Measurements from ENCODE around the gene BMPR1B.

- TF ChIP-seq REST (IDR thresholded peaks at IDR 0.05; ENCODE audit: insufficient read depth in 1 of 2, low read depth in 2 of 2, low read length in 2 of 2) (no peak), POLR2AphosphoS5 (IDR thresholded peaks at IDR 0.05; ENCODE audit: low read depth, low read length) (no peak), SIN3A (IDR thresholded peaks at IDR 0.05; ENCODE audit: borderline replicate concordance, insufficient read depth, low read length) (no peak), TAF1 (IDR thresholded peaks at IDR 0.05; ENCODE audit: borderline replicate concordance, insufficient read depth, low read length) (no peak), FOXP2 (optimal IDR thresholded peaks at IDR 0.05; ENCODE audit: borderline replicate concordance, extremely low read depth, extremely low read length, insufficient read depth) (no peak)
Measured at GRCh38 chr4:94743838-94744237, 13.9 kb upstream of the BMPR1B start.

Measured in PFSK-1 (cell line).